H9 (cell line): ENCODE data around the gene NEGR1. TPM values are rescaled to one million over a fixed set of nuclear protein-coding genes. Genes with fewer than 3 reads are reported as not detected.

ENCODE experiments used
- DNase-seq: peaks from one replicate; pipeline ENCODE4 v3.0.0-alpha.2; 2017
- H2AFZ ChIP-seq: one replicate; pipeline ENCODE4 v1.6.1; 2013; ENCODE audit warnings: mild to moderate bottlenecking, low read length, control low read depth, moderate library complexity
- H2AK5ac ChIP-seq: 2 replicates; pipeline ENCODE4 v1.6.1; 2013; ENCODE audit warnings: low read length, control low read depth, mixed read lengths; ENCODE audit not compliant: insufficient read length
- H2BK120ac ChIP-seq: one replicate; pipeline ENCODE4 v1.6.1; 2013; ENCODE audit warnings: low read depth, mild to moderate bottlenecking, low read length, control low read depth, inconsistent platforms; ENCODE audit not compliant: poor library complexity, severe bottlenecking
- H2BK12ac ChIP-seq: 2 replicates; pipeline ENCODE4 v1.6.1; 2013; ENCODE audit warnings: low read length, control low read depth, mixed read lengths, low read depth; ENCODE audit not compliant: insufficient read length
- H2BK15ac ChIP-seq: 2 replicates; pipeline ENCODE4 v1.6.1; 2013; ENCODE audit warnings: low read depth, low read length, control low read depth
- H2BK20ac ChIP-seq: one replicate; pipeline ENCODE4 v1.6.1; 2013; ENCODE audit warnings: low read depth, mild to moderate bottlenecking, low read length, control low read depth, inconsistent platforms; ENCODE audit not compliant: poor library complexity, severe bottlenecking
- H2BK5ac ChIP-seq: 2 replicates; pipeline ENCODE4 v1.6.1; 2013; ENCODE audit warnings: low read length, control low read depth, mixed read lengths; ENCODE audit not compliant: insufficient read length
- H3K14ac ChIP-seq: 2 replicates; pipeline ENCODE4 v1.6.1; 2013; ENCODE audit warnings: low read length, control low read depth; ENCODE audit not compliant: insufficient read depth
- H3K18ac ChIP-seq: 2 replicates; pipeline ENCODE4 v1.6.1; 2013; ENCODE audit warnings: low read depth, mild to moderate bottlenecking, mixed read lengths, low read length, control low read depth; ENCODE audit not compliant: insufficient read length
- H3K23ac ChIP-seq: 2 replicates; pipeline ENCODE4 v1.6.1; 2013; ENCODE audit warnings: low read length, control low read depth, mixed read lengths, low read depth; ENCODE audit not compliant: insufficient read length
- H3K23me2 ChIP-seq: 2 replicates; pipeline ENCODE4 v1.6.1; 2013; ENCODE audit warnings: low read depth, mild to moderate bottlenecking, mixed read lengths, low read length, control low read depth; ENCODE audit not compliant: insufficient read length, poor library complexity, severe bottlenecking
- H3K27ac ChIP-seq: 2 replicates; pipeline ENCODE4 v1.5.1; 2013; ENCODE audit warnings: low read length, control low read depth, mixed read lengths, low read depth; ENCODE audit not compliant: insufficient read length
- H3K27me3 ChIP-seq: 2 replicates; pipeline ENCODE4 v1.6.1; 2013; ENCODE audit warnings: low read length, control low read depth, inconsistent platforms; ENCODE audit not compliant: insufficient read depth
- H3K4ac ChIP-seq: 2 replicates; pipeline ENCODE4 v1.6.1; 2013; ENCODE audit warnings: low read depth, mild to moderate bottlenecking, control low read depth, inconsistent platforms, low read length, moderate library complexity
- H3K4me1 ChIP-seq: 2 replicates; pipeline ENCODE4 v1.6.1; 2013; ENCODE audit warnings: low read length, control low read depth, inconsistent platforms; ENCODE audit not compliant: insufficient read depth
- H3K4me2 ChIP-seq: 2 replicates; pipeline ENCODE4 v1.6.1; 2013; ENCODE audit warnings: low read length, control low read depth, mixed read lengths; ENCODE audit not compliant: insufficient read length, insufficient read depth
- H3K56ac ChIP-seq: 2 replicates; pipeline ENCODE4 v1.6.1; 2013; ENCODE audit warnings: low read depth, mild to moderate bottlenecking, mixed read lengths, low read length, control low read depth; ENCODE audit not compliant: insufficient read length
- H3K79me1 ChIP-seq: 2 replicates; pipeline ENCODE4 v1.6.1; 2013; ENCODE audit warnings: low read depth, mild to moderate bottlenecking, moderate library complexity, low read length, control low read depth, inconsistent platforms; ENCODE audit not compliant: insufficient read depth, poor library complexity, severe bottlenecking
- H3K79me2 ChIP-seq: 2 replicates; pipeline ENCODE4 v1.6.1; 2013; ENCODE audit warnings: low read length, control low read depth, inconsistent platforms; ENCODE audit not compliant: insufficient read depth
- H3K9ac ChIP-seq: 2 replicates; pipeline ENCODE4 v1.6.1; 2013; ENCODE audit warnings: low read length, control low read depth, mixed read lengths; ENCODE audit not compliant: insufficient read length; ENCODE audit errors: extremely low read depth
- H3K9me3 ChIP-seq: one replicate; pipeline ENCODE4 v1.6.1; 2013; ENCODE audit warnings: low read depth, low read length, inconsistent platforms; ENCODE audit not compliant: control insufficient read depth
- H3T11ph ChIP-seq: one replicate; pipeline ENCODE4 v1.6.1; 2013; ENCODE audit warnings: mild to moderate bottlenecking, low read length, control low read depth, inconsistent platforms
- H4K20me1 ChIP-seq: one replicate; pipeline ENCODE4 v1.6.1; 2013; ENCODE audit not compliant: control insufficient read depth, insufficient read length, insufficient read depth
- H4K5ac ChIP-seq: 2 replicates; pipeline ENCODE4 v1.6.1; 2013; ENCODE audit warnings: low read depth, mild to moderate bottlenecking, mixed read lengths, low read length, control low read depth; ENCODE audit not compliant: insufficient read length
- H4K8ac ChIP-seq: replicated peaks from 2 replicates; pipeline ENCODE4 v1.6.1; 2013; ENCODE audit warnings: low read length, control low read depth, mixed read lengths, low read depth; ENCODE audit not compliant: insufficient read length
- H4K91ac ChIP-seq: 2 replicates; pipeline ENCODE4 v1.6.1; 2013; ENCODE audit warnings: low read depth, mild to moderate bottlenecking, moderate library complexity, mixed read lengths, low read length, control low read depth; ENCODE audit not compliant: insufficient read length
- H3K27ac Mint-ChIP-seq, 3 experiments: 2 replicates in 2 of 3; 3 replicates in 1 of 3; pipeline ENCODE4 v1.8.0; 2020 to 2021; ENCODE audit warnings: mixed read lengths in 3 of 3, mild to moderate bottlenecking in 1 of 3, moderate library complexity in 1 of 3
- H3K27me3 Mint-ChIP-seq: 2 replicates; pipeline ENCODE4 v1.8.0; 2021; ENCODE audit warnings: low read depth, mild to moderate bottlenecking, moderate library complexity, mixed read lengths
- H3K36me3 Mint-ChIP-seq, 3 experiments: 2 replicates in 2 of 3; 3 replicates in 1 of 3; pipeline ENCODE4 v1.8.0; 2020 to 2021; ENCODE audit warnings: low read depth in 3 of 3, mixed read lengths in 3 of 3; ENCODE audit not compliant: insufficient read depth in 1 of 3
- H3K4me1 Mint-ChIP-seq, 2 experiments: 2 replicates each; pipeline ENCODE4 v1.8.0; 2020; ENCODE audit warnings: mixed read lengths in 2 of 2
- H3K4me3 Mint-ChIP-seq, 2 experiments: 2 replicates in 1 of 2; 3 replicates in 1 of 2; pipeline ENCODE4 v1.8.0; 2020 to 2021; ENCODE audit warnings: mild to moderate bottlenecking in 2 of 2, mixed read lengths in 2 of 2, moderate library complexity in 1 of 2
- H3K9me3 Mint-ChIP-seq, 2 experiments: 2 replicates in 1 of 2; 3 replicates in 1 of 2; pipeline ENCODE4 v1.8.0; 2020; ENCODE audit warnings: mild to moderate bottlenecking in 2 of 2, mixed read lengths in 2 of 2, moderate library complexity in 1 of 2
- WGBS: extraction: QIAGEN DNeasy Blood & Tissue Kit; methylation state at CpG from one replicate; pipeline ENCODE4 v1.1.7; 2013; ENCODE audit warnings: missing lambda C conversion rate, low lambda C conversion rate, mixed read lengths; ENCODE audit not compliant: insufficient read length; ENCODE audit errors: extremely low coverage; 5-methylcytosine and 5-hydroxymethylcytosine counted together
- total RNA-seq: library from RNA; stranded (reverse); gene quantifications from 2 replicates; pipeline ENCODE4 v1.2.1, GENCODE V29; 2021
- TF ChIP-seq, protein P1 (sequence below): fragments of 200-600 bp; sonication (generic); conservative IDR thresholded peaks from 3 replicates; pipeline ENCODE4 v1.8.0; 2021; ENCODE audit warnings: antibody characterized with exemption, mild to moderate bottlenecking

The NEGR1 gene
- total RNA-seq, 1 experiment from 2014 or later, result 0.13 TPM

DNA sequence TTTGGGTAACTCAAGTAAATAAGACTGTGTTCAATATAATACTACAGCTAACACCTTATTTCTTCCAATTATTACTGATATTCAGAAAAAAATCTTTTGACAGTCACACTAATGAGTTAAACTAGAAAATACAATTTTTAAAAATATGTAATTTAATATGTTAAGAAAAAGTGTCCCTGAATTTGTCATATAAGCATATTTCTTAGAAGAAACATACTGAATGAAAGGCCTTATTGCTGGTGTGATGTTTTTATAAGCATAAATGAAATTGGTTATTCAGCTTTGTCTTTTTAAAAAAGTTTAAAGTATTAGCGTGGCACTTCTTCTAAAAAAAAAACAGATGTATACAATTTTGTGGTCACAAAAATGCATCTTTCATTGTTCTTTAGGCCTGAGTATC is 267.3 kb downstream of the NEGR1 start:
- no peaks in the 10 kb centered on the region for H3K23me2 ChIP-seq
- H3K23ac ChIP-seq, result no peak overlapping the region
- no peak overlapping the region for H2BK15ac ChIP-seq
- WGBS, result no CpG with 5 or more reads among the region's 1 CpG
- H4K5ac ChIP-seq, result no peak overlapping the region
- peaks cover 2% of the 10 kb centered on the region; the same call in 1 of the 2 replicates for H3K4me1 ChIP-seq
- Mint-ChIP-seq H3K27ac (no peak overlapping the region), H3K27me3 (no peaks in the 10 kb centered on the region), H3K4me3 (no peak overlapping the region), H3K9me3 (no peaks in the 10 kb centered on the region), H3K36me3 (no peaks in the 10 kb centered on the region), H3K4me1 (peaks cover 16 to 19% of the 10 kb centered on the region in 2 experiments)
- H3T11ph ChIP-seq, result no peak overlapping the region
- H4K20me1 ChIP-seq, result no peaks in the 10 kb centered on the region
- H3K27ac ChIP-seq, result no peak overlapping the region
- H2AK5ac ChIP-seq, result no peak overlapping the region
- no peak overlapping the region for H2BK5ac ChIP-seq
- no peaks in the 10 kb centered on the region for H3K27me3 ChIP-seq
- no peak overlapping the region for H3K18ac ChIP-seq
- no peak overlapping the region for H4K8ac ChIP-seq
- no peak overlapping the region for H3K4me2 ChIP-seq
- H2BK20ac ChIP-seq, result no peak overlapping the region
- no peak overlapping the region for H3K9ac ChIP-seq
- no peak overlapping the region for H3K14ac ChIP-seq
- TF ChIP-seq, protein P1, sequence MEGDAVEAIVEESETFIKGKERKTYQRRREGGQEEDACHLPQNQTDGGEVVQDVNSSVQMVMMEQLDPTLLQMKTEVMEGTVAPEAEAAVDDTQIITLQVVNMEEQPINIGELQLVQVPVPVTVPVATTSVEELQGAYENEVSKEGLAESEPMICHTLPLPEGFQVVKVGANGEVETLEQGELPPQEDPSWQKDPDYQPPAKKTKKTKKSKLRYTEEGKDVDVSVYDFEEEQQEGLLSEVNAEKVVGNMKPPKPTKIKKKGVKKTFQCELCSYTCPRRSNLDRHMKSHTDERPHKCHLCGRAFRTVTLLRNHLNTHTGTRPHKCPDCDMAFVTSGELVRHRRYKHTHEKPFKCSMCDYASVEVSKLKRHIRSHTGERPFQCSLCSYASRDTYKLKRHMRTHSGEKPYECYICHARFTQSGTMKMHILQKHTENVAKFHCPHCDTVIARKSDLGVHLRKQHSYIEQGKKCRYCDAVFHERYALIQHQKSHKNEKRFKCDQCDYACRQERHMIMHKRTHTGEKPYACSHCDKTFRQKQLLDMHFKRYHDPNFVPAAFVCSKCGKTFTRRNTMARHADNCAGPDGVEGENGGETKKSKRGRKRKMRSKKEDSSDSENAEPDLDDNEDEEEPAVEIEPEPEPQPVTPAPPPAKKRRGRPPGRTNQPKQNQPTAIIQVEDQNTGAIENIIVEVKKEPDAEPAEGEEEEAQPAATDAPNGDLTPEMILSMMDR, result no peak
- no peak overlapping the region for H3K56ac ChIP-seq
- H3K4ac ChIP-seq, result no peak overlapping the region
- H3K79me1 ChIP-seq, result no peaks in the 10 kb centered on the region
- H3K79me2 ChIP-seq, result no peaks in the 10 kb centered on the region
- H2AFZ ChIP-seq, result no peak overlapping the region
- H3K9me3 ChIP-seq, result no peaks in the 10 kb centered on the region
- H2BK120ac ChIP-seq, result no peak overlapping the region
- no peak for DNase-seq
- no peak overlapping the region for H4K91ac ChIP-seq
- no peak overlapping the region for H2BK12ac ChIP-seq
